HFFc6 (cell line): Measurements from ENCODE around the gene EPB41L1. TPM values are rescaled to one million over a fixed set of nuclear protein-coding genes. Genes with fewer than 3 reads are reported as not detected.
A peak's percentile ranks its signal among the peaks of the same experiment; 100 is the strongest.

ENCODE experiments used
- DNase-seq: peaks from one replicate; pipeline ENCODE4 v3.0.0-alpha.2; 2018
- H3K27ac Mint-ChIP-seq: 2 replicates; pipeline ENCODE4 v1.8.0; 2020; ENCODE audit warnings: mild to moderate bottlenecking, mixed read lengths
- H3K27me3 Mint-ChIP-seq: 2 replicates; pipeline ENCODE4 v1.8.0; 2021; ENCODE audit warnings: mild to moderate bottlenecking, moderate library complexity, mixed read lengths; ENCODE audit not compliant: insufficient read depth
- H3K36me3 Mint-ChIP-seq: 2 replicates; pipeline ENCODE4 v1.8.0; 2021; ENCODE audit warnings: low read depth, mixed read lengths
- H3K4me1 Mint-ChIP-seq: 2 replicates; pipeline ENCODE4 v1.8.0; 2020; ENCODE audit warnings: low read depth, mixed read lengths
- H3K4me3 Mint-ChIP-seq: 2 replicates; pipeline ENCODE4 v1.8.0; 2020; ENCODE audit warnings: mild to moderate bottlenecking, moderate library complexity, mixed read lengths
- H3K9me3 Mint-ChIP-seq: 2 replicates; pipeline ENCODE4 v1.8.0; 2020; ENCODE audit warnings: mild to moderate bottlenecking, mixed read lengths
- CTCF ChIP-seq: fragments of 200-600 bp; sonication (generic); IDR thresholded peaks from 2 replicates; pipeline ENCODE4 v1.5.0; 2021; ENCODE audit warnings: antibody characterized with exemption, mild to moderate bottlenecking
- total RNA-seq, 6 experiments: library from RNA; stranded (reverse); fragmentation: NEBNext Ultra II Directional; extraction: Animal tissue kit (Norgen Biotek cat#: 25700); gene quantifications; 2 replicates in 1 of 6; 3 replicates in 5 of 6; pipeline ENCODE4 v1.2.3, GENCODE V29; 2021

EPB41L1 gene
- total RNA-seq, 6 experiments from 2014 or later = 41.9 to 51.0 (median 43.4) TPM

DNA sequence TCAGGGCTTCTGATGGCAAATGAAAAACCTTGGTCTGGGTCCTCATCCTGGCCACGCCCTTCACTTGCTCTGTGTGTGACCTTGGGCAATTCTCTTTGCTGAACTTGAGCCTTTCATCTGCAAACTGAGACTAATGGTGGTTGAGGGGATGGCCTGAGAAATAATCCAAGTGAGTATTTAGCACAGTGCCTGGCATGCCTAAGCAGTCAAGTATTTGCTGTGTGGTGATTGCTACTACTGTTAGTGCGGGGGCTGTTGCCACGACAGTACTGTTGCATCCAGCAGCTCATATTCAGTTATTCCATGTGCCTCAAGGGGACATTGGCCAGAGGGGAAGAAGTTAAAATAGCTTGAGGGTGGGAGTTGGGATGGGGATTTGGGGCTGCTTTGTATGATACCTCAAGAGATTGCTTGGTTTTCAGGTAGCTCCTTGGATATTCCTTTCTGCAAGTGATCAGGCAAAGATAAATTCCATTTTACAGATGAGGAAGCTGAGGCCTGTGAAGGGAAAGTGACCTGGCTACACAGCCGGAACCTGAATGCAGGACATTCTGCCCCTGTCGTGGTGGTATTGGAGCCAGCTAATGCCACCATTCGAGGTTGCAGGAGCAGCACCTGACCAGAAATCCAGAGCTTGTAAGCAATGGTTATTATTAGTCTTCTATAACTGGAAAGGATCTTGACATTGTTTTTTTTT is 45.1 kb upstream of the EPB41L1 start:
- peak; percentile 36 for DNase-seq
- peaks cover 25% of the 10 kb centered on the region for H3K27me3 Mint-ChIP-seq

GRCh38 chr20:36110994-36111393 is 43.5 kb upstream of the EPB41L1 start:
- no peak for TF ChIP-seq CTCF

More for the DNA sequence above, 45.1 kb upstream of the EPB41L1 start:
- H3K4me3 Mint-ChIP-seq = no peak overlapping the region
- H3K9me3 Mint-ChIP-seq = no peaks in the 10 kb centered on the region
- no peak overlapping the region for H3K27ac Mint-ChIP-seq
- no peak for TF ChIP-seq CTCF
- H3K36me3 Mint-ChIP-seq = no peaks in the 10 kb centered on the region
- peaks cover 2% of the 10 kb centered on the region for H3K4me1 Mint-ChIP-seq

DNA sequence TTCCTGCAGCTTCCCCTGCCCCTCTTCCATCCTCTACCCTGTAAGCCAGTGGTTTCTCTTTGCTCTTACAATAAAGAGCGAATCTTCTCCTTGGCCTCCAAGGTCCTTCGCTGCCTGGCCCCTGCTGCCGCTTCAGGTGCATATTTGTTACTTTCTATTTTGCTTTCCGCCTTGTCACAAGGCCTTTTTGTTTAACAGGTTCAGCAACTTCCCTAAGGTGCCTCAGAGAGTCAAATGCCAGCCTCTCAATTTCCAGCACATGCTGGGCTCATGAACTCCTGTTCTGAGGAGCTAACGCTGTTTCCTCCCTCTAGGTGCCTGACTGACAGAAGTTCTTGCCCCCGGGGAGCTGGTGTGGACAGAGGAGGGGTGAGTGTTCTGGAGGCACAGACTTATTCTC is 42.4 kb upstream of the EPB41L1 start:
- Mint-ChIP-seq H3K4me1 (peaks cover 14% of the 10 kb centered on the region), H3K27me3 (peaks cover 25% of the 10 kb centered on the region), H3K9me3 (no peaks in the 10 kb centered on the region), H3K36me3 (no peaks in the 10 kb centered on the region), H3K27ac (no peak overlapping the region), H3K4me3 (no peak overlapping the region)
- TF ChIP-seq CTCF = no peak
- no peak for DNase-seq

More at GRCh38 chr20:36110994-36111393, 43.5 kb upstream of the EPB41L1 start:
- no peak for DNase-seq
- Mint-ChIP-seq H3K27me3 (peaks cover 25% of the 10 kb centered on the region), H3K36me3 (no peaks in the 10 kb centered on the region), H3K4me3 (no peak overlapping the region), H3K4me1 (peaks cover 3% of the 10 kb centered on the region), H3K9me3 (no peaks in the 10 kb centered on the region), H3K27ac (no peak overlapping the region)

DNA sequence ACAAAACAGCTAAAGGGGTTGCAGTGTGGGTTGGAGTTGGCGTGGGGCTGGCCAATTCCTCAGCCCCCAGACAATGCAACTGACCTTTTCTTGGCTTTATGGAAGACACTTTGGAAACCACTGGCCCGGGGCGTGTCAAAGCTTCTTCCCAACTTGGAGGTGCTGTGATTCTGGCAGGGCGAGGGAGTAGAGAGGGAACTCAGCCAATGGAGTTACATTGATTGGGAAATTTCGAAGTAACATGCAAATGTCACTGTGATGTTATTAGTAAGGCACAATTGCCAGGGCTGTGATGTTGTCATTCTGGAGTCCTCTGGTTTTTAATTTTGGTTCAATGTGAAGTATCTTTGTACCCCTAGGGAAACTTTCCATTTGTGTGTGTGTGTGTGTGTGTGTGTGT is 41.5 kb upstream of the EPB41L1 start:
- H3K4me3 Mint-ChIP-seq = no peak overlapping the region
- no peaks in the 10 kb centered on the region for H3K36me3 Mint-ChIP-seq

DNA sequence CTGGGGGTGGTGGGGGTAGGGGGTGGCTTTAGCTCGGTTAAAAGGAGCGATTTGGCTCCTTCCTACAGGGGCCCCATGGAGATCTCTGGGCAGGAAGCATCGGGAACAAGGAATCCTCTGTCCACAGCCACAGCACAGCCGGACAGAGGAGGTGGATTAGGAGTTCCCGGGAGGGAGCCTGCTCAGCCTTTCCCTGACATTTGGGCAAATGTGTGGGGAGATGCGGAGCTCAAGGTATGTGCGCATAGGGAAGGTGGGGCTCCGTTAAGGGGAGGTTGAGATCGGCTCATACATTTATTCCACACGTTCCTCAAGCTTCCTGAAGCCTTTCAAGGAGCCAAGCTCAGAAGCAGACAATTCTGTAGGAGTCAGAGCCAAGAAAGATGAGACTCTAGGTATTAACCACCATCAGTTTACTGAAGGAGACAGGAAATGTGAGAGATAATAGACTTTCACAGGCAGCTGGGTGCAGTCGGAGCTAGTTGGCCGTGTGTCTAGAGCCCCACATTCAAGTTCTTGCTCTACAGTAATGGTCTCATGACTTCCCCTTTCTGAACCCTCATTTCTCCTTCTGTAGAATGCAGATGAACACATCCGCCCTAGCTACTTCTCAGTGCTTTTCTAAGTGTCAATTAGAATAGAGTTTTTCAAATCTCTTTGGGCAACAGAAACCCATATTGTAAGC is 40.8 kb upstream of the EPB41L1 start:
- Mint-ChIP-seq H3K27ac (no peak overlapping the region), H3K36me3 (no peaks in the 10 kb centered on the region)

More for the DNA sequence above, 41.5 kb upstream of the EPB41L1 start:
- H3K27me3 Mint-ChIP-seq = peaks cover 25% of the 10 kb centered on the region
- DNase-seq = no peak
- TF ChIP-seq CTCF = no peak
- no peaks in the 10 kb centered on the region for H3K9me3 Mint-ChIP-seq
- no peak overlapping the region for H3K27ac Mint-ChIP-seq
- peaks cover 22% of the 10 kb centered on the region for H3K4me1 Mint-ChIP-seq

More for the DNA sequence above, 40.8 kb upstream of the EPB41L1 start:
- peaks cover 25% of the 10 kb centered on the region for H3K27me3 Mint-ChIP-seq
- H3K4me3 Mint-ChIP-seq = no peak overlapping the region
- H3K9me3 Mint-ChIP-seq = no peaks in the 10 kb centered on the region
- no peak for TF ChIP-seq CTCF
- H3K4me1 Mint-ChIP-seq = peaks cover 22% of the 10 kb centered on the region
- no peak for DNase-seq
